Ishikawa (cell line): ENCODE data around the gene TBATA.

ENCODE experiments used
- MAX ChIP-seq: IDR thresholded peaks from 2 replicates; pipeline ENCODE4 v1.6.1; 2012
- RAD21 ChIP-seq: IDR thresholded peaks from 2 replicates; pipeline ENCODE4 v1.6.1; 2012; ENCODE audit warnings: low read depth

DNA sequence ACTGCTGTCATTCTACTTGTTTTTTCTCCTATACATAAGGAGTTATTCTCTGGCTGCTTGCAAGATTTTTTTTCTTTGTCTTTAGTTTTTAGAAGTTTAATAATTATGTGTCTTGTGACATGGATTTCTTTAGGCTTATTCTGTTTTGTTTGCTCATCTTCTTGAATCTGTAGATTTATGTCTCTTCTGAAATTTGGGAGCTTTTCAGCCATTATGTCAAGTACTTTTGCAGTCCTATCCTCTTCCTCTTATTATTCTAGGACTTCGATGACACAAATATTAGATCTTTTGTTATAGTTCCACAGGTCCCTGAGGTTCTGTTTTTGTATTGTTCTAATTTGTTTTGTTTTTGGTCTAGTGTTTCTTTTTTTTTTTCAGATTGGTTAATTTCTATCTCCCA lies 16.7 kb upstream of the TBATA start:
- TF ChIP-seq MAX: no peak
- no peak for TF ChIP-seq RAD21
